NB4 (cell line): ENCODE measurements around the gene SHFL.

Experiments
- MYC ChIP-seq: IDR thresholded peaks from 2 replicates; pipeline ENCODE4 v1.6.1; 2011; ENCODE audit warnings: low read depth, low read length
- POLR2A ChIP-seq: IDR thresholded peaks from 2 replicates; pipeline ENCODE4 v1.6.1; 2011; ENCODE audit warnings: mild to moderate bottlenecking; ENCODE audit not compliant: insufficient read length; ENCODE audit errors: extremely low read depth
- TF ChIP-seq, protein P1 (sequence below): IDR thresholded peaks from one replicate; pipeline ENCODE4 v1.5.1; 2012; ENCODE audit warnings: low read depth, low read length
- TF ChIP-seq, protein P2 (sequence below): IDR thresholded peaks from 2 replicates; pipeline ENCODE4 v1.6.1; 2011; ENCODE audit warnings: low read depth, low read length

DNA sequence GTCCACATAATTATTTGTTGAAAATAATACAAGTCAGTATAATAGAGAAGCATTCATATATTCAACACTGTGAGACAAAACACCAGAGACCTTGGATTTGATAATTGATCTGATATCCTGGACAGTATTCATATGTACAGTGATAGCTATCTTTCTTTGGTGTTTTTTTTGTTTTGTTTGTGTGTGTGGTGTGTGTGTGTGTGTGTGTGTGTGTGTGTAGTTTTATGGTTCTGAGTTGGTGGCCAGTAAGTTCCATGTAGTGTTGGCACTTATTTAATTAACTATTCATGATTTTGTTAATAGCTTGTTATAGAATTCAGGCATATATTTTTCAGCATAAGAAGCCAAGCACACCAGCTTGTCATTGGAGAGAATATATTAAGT is 18.0 kb downstream of the SHFL start:
- TF ChIP-seq, protein P1, sequence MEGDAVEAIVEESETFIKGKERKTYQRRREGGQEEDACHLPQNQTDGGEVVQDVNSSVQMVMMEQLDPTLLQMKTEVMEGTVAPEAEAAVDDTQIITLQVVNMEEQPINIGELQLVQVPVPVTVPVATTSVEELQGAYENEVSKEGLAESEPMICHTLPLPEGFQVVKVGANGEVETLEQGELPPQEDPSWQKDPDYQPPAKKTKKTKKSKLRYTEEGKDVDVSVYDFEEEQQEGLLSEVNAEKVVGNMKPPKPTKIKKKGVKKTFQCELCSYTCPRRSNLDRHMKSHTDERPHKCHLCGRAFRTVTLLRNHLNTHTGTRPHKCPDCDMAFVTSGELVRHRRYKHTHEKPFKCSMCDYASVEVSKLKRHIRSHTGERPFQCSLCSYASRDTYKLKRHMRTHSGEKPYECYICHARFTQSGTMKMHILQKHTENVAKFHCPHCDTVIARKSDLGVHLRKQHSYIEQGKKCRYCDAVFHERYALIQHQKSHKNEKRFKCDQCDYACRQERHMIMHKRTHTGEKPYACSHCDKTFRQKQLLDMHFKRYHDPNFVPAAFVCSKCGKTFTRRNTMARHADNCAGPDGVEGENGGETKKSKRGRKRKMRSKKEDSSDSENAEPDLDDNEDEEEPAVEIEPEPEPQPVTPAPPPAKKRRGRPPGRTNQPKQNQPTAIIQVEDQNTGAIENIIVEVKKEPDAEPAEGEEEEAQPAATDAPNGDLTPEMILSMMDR = no peak
- no peak for TF ChIP-seq POLR2A
- TF ChIP-seq MYC = no peak
- TF ChIP-seq, protein P2, sequence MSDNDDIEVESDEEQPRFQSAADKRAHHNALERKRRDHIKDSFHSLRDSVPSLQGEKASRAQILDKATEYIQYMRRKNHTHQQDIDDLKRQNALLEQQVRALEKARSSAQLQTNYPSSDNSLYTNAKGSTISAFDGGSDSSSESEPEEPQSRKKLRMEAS = no peak
